T1000 (cell line): ENCODE data around the gene FGFR4.

Source experiments
- DNase-seq: peaks from one replicate; lab custom pipeline; 2025; ENCODE audit warnings: mixed read lengths; lab: John Stamatoyannopoulos, UW

Gene FGFR4

GRCh38 chr5:177132136-177133095 is 45.7 kb downstream of the FGFR4 start:
- DNase-seq: no peak

GRCh38 chr5:177133096-177133852 is 46.6 kb downstream of the FGFR4 start, which contains the start of gene NSD1:
NSD1 (plus strand) TSS chr5:177133773; CDS start chr5:177135104, 1,331 bp downstream.
- no peak for DNase-seq

GRCh38 chr5:177133853-177134696 is 47.4 kb downstream of the FGFR4 start:
- DNase-seq: peak; percentile 33

GRCh38 chr5:177134697-177135225 is 48.0 kb downstream of the FGFR4 start:
- DNase-seq: no peak

- no peak for DNase-seq
These were observed 53.6 kb downstream of the FGFR4 start for GRCh38 chr5:177140312-177140711.

- no peak for DNase-seq
These were observed 54.8 kb downstream of the FGFR4 start for GRCh38 chr5:177141496-177141895.

- no peak for DNase-seq
These were observed 55.4 kb downstream of the FGFR4 start for GRCh38 chr5:177142098-177142611.

GRCh38 chr5:177142778-177143177 is 56.1 kb downstream of the FGFR4 start:
- DNase-seq: no peak

GRCh38 chr5:177146891-177147638 is 60.4 kb downstream of the FGFR4 start:
- DNase-seq: no peak
